BJ (cell line): Measurements from ENCODE around the gene C17orf107. TPM values are rescaled to one million over a fixed set of nuclear protein-coding genes. Genes with fewer than 3 reads are reported as not detected.
"Not testable (repeated sequence)": the region's sequence is repeated elsewhere in the genome, so short reads cannot be mapped to it uniquely, and the experiment has no call there.

ENCODE experiments used
- CTCF ChIA-PET: fragments of 350-600 bp; formaldehyde crosslinking; extraction: SDS; loops from one replicate; lab custom pipeline; 2021; ENCODE audit warnings: antibody characterized with exemption, inconsistent platforms; lab: Yijun Ruan, JAX
- POLR2A ChIA-PET: fragments of 300-600 bp; sonication (Branson Sonifier 250); formaldehyde crosslinking; extraction: SDS; loops from one replicate; lab custom pipeline; 2021; ENCODE audit warnings: antibody characterized with exemption; lab: Charles Lee
- DNase-seq: peaks from one replicate; pipeline ENCODE4 v3.0.0-alpha.2; 2011; ENCODE audit warnings: low read depth
- H3K27me3 ChIP-seq: 2 replicates; pipeline ENCODE4 v1.6.0; 2011; ENCODE audit warnings: low read length; ENCODE audit not compliant: control insufficient read depth, insufficient read depth
- H3K36me3 ChIP-seq: 2 replicates; pipeline ENCODE4 v1.5.1; 2011; ENCODE audit warnings: low read length; ENCODE audit not compliant: control insufficient read depth, insufficient read depth
- H3K4me3 ChIP-seq: 2 replicates; pipeline ENCODE4 v1.5.1; 2011; ENCODE audit warnings: low read depth, mild to moderate bottlenecking, control low read depth, low read length
- CTCF ChIP-seq: IDR thresholded peaks from 2 replicates; pipeline ENCODE4 v1.5.1; 2011; ENCODE audit warnings: low read depth, mild to moderate bottlenecking, control low read depth, inconsistent platforms, low read length, moderate library complexity; ENCODE audit not compliant: insufficient read depth
- polyA plus RNA-seq: library from polyadenylated mRNA; depleted of rRNA; stranded (reverse); fragments of >200 nt; gene quantifications from 2 replicates; pipeline ENCODE4 v1.2.3, GENCODE V29; 2011

The C17orf107 gene
- polyA plus RNA-seq, 1 experiment: 4.5 TPM

GRCh38 chr17:4863321-4863720, 36.0 kb upstream of the C17orf107 start:
- Histone ChIP-seq H3K4me3 (no peak overlapping the region), H3K27me3 (no peaks in the 10 kb centered on the region), H3K36me3 (no peaks in the 10 kb centered on the region)
- CTCF ChIA-PET: interaction anchor here (0.7 to 0.8 kb wide), 2 partner anchors 13 to 73 kb away, joined by 3 read pairs; no protein-coding TSS in a partner anchor
- POLR2A ChIA-PET: no interaction called here
- no peak for DNase-seq
- no peak for TF ChIP-seq CTCF

GRCh38 chr17:4867535-4867934, 31.8 kb upstream of the C17orf107 start:
- CTCF ChIA-PET: interaction anchor here (1.2 to 2.7 kb wide), 3 partner anchors 9 to 79 kb away, joined by 4 to 9 read pairs (median 6); partner anchors contain the start of gene GLTPD2
- H3K27me3 ChIP-seq, POLR2A ChIA-PET, DNase-seq, H3K36me3 ChIP-seq, H3K4me3 ChIP-seq: not testable (repeated sequence)

GRCh38 chr17:4869058-4869998, 30.0 kb upstream of the C17orf107 start:
- CTCF ChIA-PET: interaction anchor here (0.6 to 2.7 kb wide), 7 partner anchors 9 to 128 kb away, joined by 3 to 9 read pairs (median 4); no protein-coding TSS in a partner anchor
- H3K4me3 ChIP-seq, DNase-seq, H3K27me3 ChIP-seq, POLR2A ChIA-PET, H3K36me3 ChIP-seq: not testable (repeated sequence)

- Histone ChIP-seq H3K4me3 (no peak overlapping the region), H3K27me3 (no peaks in the 10 kb centered on the region), H3K36me3 (no peaks in the 10 kb centered on the region)
- ChIA-PET POLR2A (no interaction called here), CTCF (interaction anchor here (1.8 kb wide), 1 partner anchor 10 kb away, joined by 7 read pairs; no protein-coding TSS in a partner anchor)
- no peak for DNase-seq
- no peak for TF ChIP-seq CTCF
These were observed 28.5 kb upstream of the C17orf107 start for GRCh38 chr17:4870855-4871254.

GRCh38 chr17:4872786-4873185, 26.6 kb upstream of the C17orf107 start:
- no peak overlapping the region for H3K4me3 ChIP-seq
- no peaks in the 10 kb centered on the region for H3K27me3 ChIP-seq
- no peak for TF ChIP-seq CTCF
- no peak for DNase-seq
- ChIA-PET CTCF (no interaction called here), POLR2A (no interaction called here)
- H3K36me3 ChIP-seq: no peaks in the 10 kb centered on the region

- CTCF ChIA-PET: interaction anchor here (0.6 to 2.6 kb wide), 3 partner anchors 11 to 88 kb away, joined by 3 to 14 read pairs (median 6); partner anchors contain the start of gene GLTPD2
- DNase-seq: no peak
- Histone ChIP-seq H3K4me3 (no peak overlapping the region), H3K36me3 (peaks cover 11% of the 10 kb centered on the region), H3K27me3 (no peaks in the 10 kb centered on the region)
- POLR2A ChIA-PET: no interaction called here
- no peak for TF ChIP-seq CTCF
These were observed 22.2 kb upstream of the C17orf107 start for GRCh38 chr17:4877089-4877488.
